Activated B cell treated with CpG ODN at 0.5 μM for 24 hours (primary cell): ENCODE results near the gene NDUFS4. TPM values are rescaled to one million over a fixed set of nuclear protein-coding genes. Genes with fewer than 3 reads are reported as not detected.

Experiments
- ATAC-seq: fragments of 200-7000 bp; cut with Tn5 transposase; one replicate; pipeline ENCODE4 v1.10.0; 2021; ENCODE audit warnings: low read depth, mild to moderate bottlenecking, moderate library complexity
- CTCF ChIA-PET: fragments of 350-600 bp; sonication (Branson Sonifier 250); formaldehyde crosslinking; loops from one replicate; lab custom pipeline; 2021; ENCODE audit warnings: antibody characterized with exemption; lab: Charles Lee
- POLR2A ChIA-PET: fragments of 350-600 bp; sonication (Branson Sonifier 250); formaldehyde crosslinking; loops from one replicate; lab custom pipeline; 2021; ENCODE audit warnings: antibody characterized with exemption; lab: Charles Lee
- DNase-seq: peaks from one replicate; pipeline ENCODE4 v3.0.0; 2022
- H3K27ac Mint-ChIP-seq: one replicate; pipeline ENCODE4 v1.8.0; 2020; ENCODE audit warnings: mixed read lengths
- H3K27me3 Mint-ChIP-seq: one replicate; pipeline ENCODE4 v1.8.0; 2021; ENCODE audit warnings: mixed read lengths
- H3K36me3 Mint-ChIP-seq: one replicate; pipeline ENCODE4 v1.8.0; 2021; ENCODE audit warnings: low read depth, mixed read lengths
- H3K4me1 Mint-ChIP-seq: one replicate; pipeline ENCODE4 v1.8.0; 2021; ENCODE audit warnings: mixed read lengths
- H3K4me3 Mint-ChIP-seq: one replicate; pipeline ENCODE4 v1.8.0; 2020; ENCODE audit warnings: mild to moderate bottlenecking, mixed read lengths
- H3K9me3 Mint-ChIP-seq: one replicate; pipeline ENCODE4 v1.8.0; 2020; ENCODE audit warnings: mixed read lengths
- intact Hi-C: fragments of 100-400 bp; cut with micrococcal nuclease; formaldehyde crosslinking; loops from one replicate; pipeline ENCODE4 v1.15.1; 2024
- total RNA-seq: library from RNA; stranded (reverse); gene quantifications from 2 replicates; pipeline ENCODE4 v1.2.3, GENCODE V29; 2022
- TF ChIP-seq, protein P1 (sequence below): fragments of 200-600 bp; IDR thresholded peaks from one replicate; pipeline ENCODE4 v1.8.0; 2022; ENCODE audit warnings: antibody characterized with exemption, mild to moderate bottlenecking

The NDUFS4 gene
- total RNA-seq, 1 donor from 2014 or later = 35.6 TPM

DNA sequence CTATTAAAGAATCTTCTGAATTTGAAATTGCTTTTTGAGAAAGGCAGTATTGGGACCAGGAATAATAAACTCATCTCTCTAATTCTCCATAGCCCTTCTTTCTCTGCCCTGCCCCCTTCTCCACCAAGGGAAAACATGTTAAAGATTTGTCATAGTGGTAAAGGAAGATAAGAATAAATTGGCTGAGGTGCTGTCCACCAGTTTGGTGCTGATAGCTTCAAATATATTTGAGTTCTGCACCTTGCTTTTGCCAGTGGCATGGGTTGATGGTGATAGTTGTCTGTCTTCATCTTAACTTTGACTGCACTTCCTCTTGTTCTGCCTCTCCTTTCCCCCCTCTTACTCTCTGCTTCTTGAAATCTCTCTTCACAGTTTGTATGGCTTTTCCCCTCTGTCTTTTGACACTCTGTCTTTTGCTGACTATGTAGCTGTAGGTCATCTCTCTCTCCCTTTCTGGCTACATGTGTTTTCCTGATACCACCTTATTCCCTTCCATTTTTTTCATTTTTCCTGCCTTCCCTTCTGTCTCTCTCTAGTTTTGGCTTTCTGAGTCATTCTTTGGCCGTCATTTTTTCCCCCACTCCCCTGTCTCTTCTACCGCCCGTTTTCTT lies 56.6 kb downstream of the NDUFS4 start:
- H3K27ac Mint-ChIP-seq = no peak overlapping the region
- intact Hi-C loops = no loop called here
- H3K9me3 Mint-ChIP-seq = peaks cover 5% of the 10 kb centered on the region
- H3K4me1 Mint-ChIP-seq = no peaks in the 10 kb centered on the region
- no peak for DNase-seq
- H3K4me3 Mint-ChIP-seq = no peak overlapping the region
- TF ChIP-seq, protein P1, sequence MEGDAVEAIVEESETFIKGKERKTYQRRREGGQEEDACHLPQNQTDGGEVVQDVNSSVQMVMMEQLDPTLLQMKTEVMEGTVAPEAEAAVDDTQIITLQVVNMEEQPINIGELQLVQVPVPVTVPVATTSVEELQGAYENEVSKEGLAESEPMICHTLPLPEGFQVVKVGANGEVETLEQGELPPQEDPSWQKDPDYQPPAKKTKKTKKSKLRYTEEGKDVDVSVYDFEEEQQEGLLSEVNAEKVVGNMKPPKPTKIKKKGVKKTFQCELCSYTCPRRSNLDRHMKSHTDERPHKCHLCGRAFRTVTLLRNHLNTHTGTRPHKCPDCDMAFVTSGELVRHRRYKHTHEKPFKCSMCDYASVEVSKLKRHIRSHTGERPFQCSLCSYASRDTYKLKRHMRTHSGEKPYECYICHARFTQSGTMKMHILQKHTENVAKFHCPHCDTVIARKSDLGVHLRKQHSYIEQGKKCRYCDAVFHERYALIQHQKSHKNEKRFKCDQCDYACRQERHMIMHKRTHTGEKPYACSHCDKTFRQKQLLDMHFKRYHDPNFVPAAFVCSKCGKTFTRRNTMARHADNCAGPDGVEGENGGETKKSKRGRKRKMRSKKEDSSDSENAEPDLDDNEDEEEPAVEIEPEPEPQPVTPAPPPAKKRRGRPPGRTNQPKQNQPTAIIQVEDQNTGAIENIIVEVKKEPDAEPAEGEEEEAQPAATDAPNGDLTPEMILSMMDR = no peak
- H3K27me3 Mint-ChIP-seq = no peaks in the 10 kb centered on the region
- no peak for ATAC-seq
- ChIA-PET POLR2A (no interaction called here), CTCF (no interaction called here)
- peaks cover 7% of the 10 kb centered on the region for H3K36me3 Mint-ChIP-seq

DNA sequence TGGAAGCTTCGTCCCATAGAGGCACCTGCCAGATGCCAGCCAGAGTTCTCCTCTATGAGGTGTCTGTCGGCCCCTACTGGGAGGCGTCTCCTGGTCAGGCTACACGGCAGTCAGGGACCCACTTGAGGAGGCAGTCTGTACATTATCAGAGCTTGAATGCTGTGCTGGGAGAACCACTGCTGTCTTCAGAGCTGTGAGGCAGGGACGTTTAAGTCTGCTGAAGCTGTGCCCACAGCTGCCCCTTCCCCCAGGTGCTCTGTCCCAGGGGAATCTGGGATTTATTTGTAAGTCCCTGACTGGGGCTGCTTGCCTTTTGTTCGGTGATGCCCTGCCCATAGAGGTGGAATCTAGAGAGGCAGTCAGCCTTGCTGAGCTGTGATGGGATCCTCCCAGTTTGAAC lies 70.8 kb downstream of the NDUFS4 start:
- TF ChIP-seq, protein P1 = no peak
- CTCF ChIA-PET = no interaction called here
- POLR2A ChIA-PET = no interaction called here
- intact Hi-C loops = no loop called here
- peaks cover 52% of the 10 kb centered on the region for H3K36me3 Mint-ChIP-seq
- no peak for ATAC-seq
- H3K4me3 Mint-ChIP-seq = no peak overlapping the region
- peaks cover 13% of the 10 kb centered on the region for H3K4me1 Mint-ChIP-seq
- H3K9me3 Mint-ChIP-seq = peaks cover 3% of the 10 kb centered on the region
- no peak for DNase-seq
- no peaks in the 10 kb centered on the region for H3K27me3 Mint-ChIP-seq
- no peak overlapping the region for H3K27ac Mint-ChIP-seq

DNA sequence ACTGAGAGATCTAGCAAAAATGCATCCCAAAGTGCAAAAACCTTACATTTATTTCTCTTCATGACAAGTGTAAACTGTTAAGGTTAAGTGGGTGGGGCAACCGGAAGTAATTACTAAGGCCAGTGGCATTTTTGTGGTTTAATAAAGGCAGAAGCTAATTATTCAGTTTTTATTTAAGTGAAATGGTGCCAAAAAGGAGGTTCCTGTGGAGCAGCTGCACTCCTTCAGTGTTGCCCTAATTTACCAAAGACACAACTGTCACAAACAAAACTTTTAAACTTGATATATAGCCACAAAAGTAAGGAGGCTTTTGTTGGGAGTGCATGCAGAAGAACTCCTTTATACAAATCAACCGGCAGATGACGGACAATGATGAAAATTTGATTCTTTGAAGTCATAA lies 81.6 kb downstream of the NDUFS4 start:
- Mint-ChIP-seq H3K9me3 (no peaks in the 10 kb centered on the region), H3K4me3 (no peak overlapping the region), H3K27ac (no peak overlapping the region), H3K27me3 (no peaks in the 10 kb centered on the region), H3K4me1 (peaks cover 3% of the 10 kb centered on the region), H3K36me3 (peaks cover 40% of the 10 kb centered on the region)
- DNase-seq (no peak), ATAC-seq (no peak)
- ChIA-PET POLR2A (no interaction called here), CTCF (interaction anchor here (0.9 kb wide), 1 partner anchor 510 kb away, joined by 3 read pairs; no protein-coding TSS in a partner anchor)
- TF ChIP-seq, protein P1 = no peak
- intact Hi-C loops = no loop called here

DNA sequence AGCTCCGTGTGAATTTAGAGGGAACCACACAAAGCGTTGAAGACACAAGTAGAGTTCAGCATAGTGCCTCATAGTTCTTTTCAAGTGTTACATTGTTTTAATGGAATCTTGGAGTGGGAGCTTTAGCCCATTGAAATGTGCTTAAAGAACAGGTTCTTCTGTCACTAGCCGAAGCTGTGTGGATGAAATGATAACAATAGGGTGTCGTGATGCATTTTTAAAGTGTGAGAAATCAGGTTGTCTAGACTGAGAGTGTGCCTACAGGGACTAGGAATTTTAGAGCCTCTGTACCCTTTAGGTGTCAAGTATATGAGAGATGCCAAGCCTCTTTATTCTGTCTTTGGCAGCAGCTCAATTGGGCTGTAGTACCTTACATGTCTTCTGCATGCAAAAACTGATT lies 83.0 kb downstream of the NDUFS4 start:
- no peak for DNase-seq
- H3K27ac Mint-ChIP-seq = no peak overlapping the region
- intact Hi-C loops = no loop called here
- H3K9me3 Mint-ChIP-seq = no peaks in the 10 kb centered on the region
- H3K27me3 Mint-ChIP-seq = no peaks in the 10 kb centered on the region
- no peak overlapping the region for H3K4me3 Mint-ChIP-seq
- H3K4me1 Mint-ChIP-seq = peaks cover 3% of the 10 kb centered on the region
- TF ChIP-seq, protein P1 = no peak
- POLR2A ChIA-PET = no interaction called here
- CTCF ChIA-PET = no interaction called here
- peaks cover 44% of the 10 kb centered on the region for H3K36me3 Mint-ChIP-seq
- ATAC-seq = no peak

DNA sequence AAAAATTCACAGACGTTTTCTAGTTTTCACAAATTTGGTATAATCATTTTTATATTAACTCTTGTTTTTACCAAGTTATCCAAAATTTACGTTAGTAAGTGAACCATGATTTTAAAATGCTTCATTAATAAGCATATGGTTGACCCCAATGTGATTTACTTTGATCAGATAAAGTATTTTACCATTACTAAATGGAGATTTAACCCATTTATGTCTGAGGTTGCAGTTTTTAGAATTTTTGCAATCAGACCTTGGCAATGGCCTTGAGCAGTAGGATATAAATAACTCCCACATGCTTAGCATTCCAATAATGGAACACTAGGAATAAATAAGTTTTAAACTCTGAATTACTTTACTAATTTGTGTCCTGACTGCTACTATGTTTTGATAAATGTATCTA lies 84.6 kb downstream of the NDUFS4 start:
- no peak for DNase-seq
- intact Hi-C loops = no loop called here
- ATAC-seq = no peak
- peaks cover 3% of the 10 kb centered on the region for H3K4me1 Mint-ChIP-seq
- ChIA-PET CTCF (no interaction called here), POLR2A (no interaction called here)
- no peaks in the 10 kb centered on the region for H3K27me3 Mint-ChIP-seq
- TF ChIP-seq, protein P1 = no peak
- peaks cover 7% of the 10 kb centered on the region for H3K9me3 Mint-ChIP-seq
- no peak overlapping the region for H3K27ac Mint-ChIP-seq
- H3K4me3 Mint-ChIP-seq = no peak overlapping the region
- peaks cover 53% of the 10 kb centered on the region for H3K36me3 Mint-ChIP-seq
